Right lobe of liver (tissue), 4 donors: ENCODE data around the gene KCTD21.

Experiments
- CTCF ChIP-seq, 4 donors: fragments of 200-600 bp in 3 of 4; fragments of 450-650 bp in 1 of 4; IDR thresholded peaks; one replicate each; pipeline versions ENCODE4 v1.5.1 to v1.8.0; 2016 to 2022; ENCODE audit warnings: antibody characterized with exemption in 4 of 4, mild to moderate bottlenecking in 2 of 4
- POLR2A ChIP-seq: fragments of 450-650 bp; IDR thresholded peaks from one replicate; pipeline ENCODE4 v1.6.1; 2017; ENCODE audit warnings: antibody characterized with exemption, mild to moderate bottlenecking
- donor health status: DM: no; HTN: no; CAD: no.
- donor health status: DM: no; HTN: no; CAD: no.
- donor health status: DM: no; HTN: yes; CAD: no.

DNA sequence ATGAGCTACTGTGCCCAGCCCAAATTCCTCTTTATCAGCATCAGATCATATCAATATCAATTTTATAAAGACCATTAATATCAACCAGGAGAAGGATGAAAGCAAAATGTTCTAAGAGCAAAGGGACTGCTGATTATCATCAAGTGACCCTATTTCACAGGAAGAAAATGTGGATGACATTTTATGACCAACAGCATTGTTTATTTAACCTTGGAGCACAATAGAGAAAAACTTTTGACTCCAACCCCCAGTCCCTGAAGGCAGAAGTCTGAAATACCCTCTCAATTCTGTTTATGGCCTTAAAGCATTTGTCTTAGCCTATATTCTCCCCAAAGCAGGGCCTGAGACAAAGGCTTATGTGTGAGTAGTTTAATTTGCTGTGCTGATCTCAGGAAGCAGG is 37.7 kb downstream of the KCTD21 start:
- no peak for TF ChIP-seq CTCF (IDR thresholded peaks at IDR 0.05)
- TF ChIP-seq POLR2A: no peak
